GM23338 (cell line): ENCODE data around the gene UNC13D. TPM values are rescaled to one million over a fixed set of nuclear protein-coding genes. Genes with fewer than 3 reads are reported as not detected.

Source experiments
- ATAC-seq: fragments of 200-7000 bp; cut with Tn5 transposase; 3 replicates; pipeline ENCODE4 v1.9.1; 2020
- DNase-seq: peaks from one replicate; pipeline ENCODE4 v3.0.0-alpha.2; 2015; ENCODE audit warnings: low spot score
- H2AFZ ChIP-seq: fragments of 200-600 bp; sonication (generic); 2 replicates; pipeline ENCODE4 v1.8.0; 2016; ENCODE audit warnings: antibody characterized with exemption, mild to moderate bottlenecking, moderate library complexity
- H3F3A ChIP-seq: fragments of 200-600 bp; sonication (generic); replicated peaks from 2 replicates; pipeline ENCODE4 v1.8.0; 2017; ENCODE audit warnings: antibody characterized with exemption, mixed run types, low read depth
- H3K27ac ChIP-seq: fragments of 200-600 bp; sonication (generic); 2 replicates; pipeline ENCODE4 v1.6.1; 2016; ENCODE audit warnings: low read depth
- H3K27me3 ChIP-seq: fragments of 200-600 bp; sonication (generic); 2 replicates; pipeline ENCODE4 v1.8.0; 2016; ENCODE audit warnings: mild to moderate bottlenecking, mixed run types, moderate library complexity; ENCODE audit not compliant: insufficient read depth
- H3K36me3 ChIP-seq: fragments of 200-600 bp; sonication (generic); 2 replicates; pipeline ENCODE4 v1.8.0; 2016; ENCODE audit warnings: mild to moderate bottlenecking; ENCODE audit not compliant: insufficient read depth
- H3K4me1 ChIP-seq: fragments of 200-600 bp; sonication (generic); 2 replicates; pipeline ENCODE4 v1.8.0; 2016; ENCODE audit warnings: mild to moderate bottlenecking, moderate library complexity; ENCODE audit not compliant: insufficient read depth
- H3K4me2 ChIP-seq: fragments of 200-600 bp; sonication (generic); 2 replicates; pipeline ENCODE4 v1.7.1; 2017; ENCODE audit warnings: mixed run types
- H3K4me3 ChIP-seq: fragments of 200-600 bp; sonication (generic); 2 replicates; pipeline ENCODE4 v1.6.1; 2016; ENCODE audit warnings: mixed run types
- H3K79me2 ChIP-seq: fragments of 200-600 bp; sonication (generic); replicated peaks from 2 replicates; pipeline ENCODE4 v1.8.0; 2017; ENCODE audit warnings: mild to moderate bottlenecking; ENCODE audit not compliant: insufficient read depth
- H3K9me2 ChIP-seq: fragments of 200-600 bp; sonication (generic); 2 replicates; pipeline ENCODE4 v1.8.0; 2017; ENCODE audit not compliant: insufficient read depth
- H4K20me1 ChIP-seq: fragments of 200-600 bp; sonication (generic); replicated peaks from 2 replicates; pipeline ENCODE4 v1.8.0; 2017; ENCODE audit warnings: mild to moderate bottlenecking; ENCODE audit not compliant: insufficient read depth
- H3K27ac Mint-ChIP-seq: 2 replicates; pipeline ENCODE4 v1.8.0; 2020; ENCODE audit warnings: inconsistent platforms, mild to moderate bottlenecking, moderate library complexity, mixed read lengths
- H3K27me3 Mint-ChIP-seq: 3 replicates; pipeline ENCODE4 v1.8.0; 2022; ENCODE audit warnings: low read depth, mild to moderate bottlenecking, moderate library complexity, mixed read lengths, inconsistent platforms; ENCODE audit not compliant: insufficient read depth, poor library complexity
- H3K36me3 Mint-ChIP-seq: 3 replicates; pipeline ENCODE4 v1.8.0; 2021; ENCODE audit warnings: low read depth, mild to moderate bottlenecking, inconsistent platforms, moderate library complexity, mixed read lengths
- H3K4me1 Mint-ChIP-seq: 3 replicates; pipeline ENCODE4 v1.8.0; 2020; ENCODE audit warnings: mild to moderate bottlenecking, inconsistent platforms, mixed read lengths
- H3K4me3 Mint-ChIP-seq: 3 replicates; pipeline ENCODE4 v1.8.0; 2021; ENCODE audit warnings: moderate library complexity, mild to moderate bottlenecking, inconsistent platforms, mixed read lengths
- H3K9me3 Mint-ChIP-seq: 3 replicates; pipeline ENCODE4 v1.8.0; 2020; ENCODE audit warnings: moderate library complexity, mild to moderate bottlenecking, inconsistent platforms, mixed read lengths
- EZH2 ChIP-seq: fragments of 200-600 bp; sonication (generic); IDR thresholded peaks from one replicate; pipeline ENCODE4 v1.8.0; 2017; ENCODE audit warnings: antibody characterized with exemption, mild to moderate bottlenecking, low read depth; ENCODE audit not compliant: unreplicated experiment
- EZH2phosphoT487 ChIP-seq: fragments of 200-600 bp; sonication (generic); IDR thresholded peaks from one replicate; pipeline ENCODE4 v1.8.1; 2018; ENCODE audit warnings: antibody characterized with exemption; ENCODE audit not compliant: unreplicated experiment
- JUNB ChIP-seq: IDR thresholded peaks from one replicate; pipeline ENCODE4 v1.6.1; 2016; ENCODE audit warnings: antibody characterized with exemption; ENCODE audit not compliant: unreplicated experiment
- NANOG ChIP-seq: IDR thresholded peaks from 2 replicates; pipeline ENCODE4 v1.6.1; 2016; ENCODE audit warnings: antibody characterized with exemption, borderline replicate concordance
- STAT1 ChIP-seq: IDR thresholded peaks from one replicate; pipeline ENCODE4 v1.6.1; 2016; ENCODE audit warnings: antibody characterized with exemption; ENCODE audit not compliant: unreplicated experiment
- ZNF114 ChIP-seq: fragments of 250-450 bp; sonication (Bioruptor Pico); IDR thresholded peaks from 2 replicates; pipeline ENCODE4 v1.5.0; 2020; ENCODE audit warnings: mild to moderate bottlenecking, moderate library complexity
- polyA plus RNA-seq: library from polyadenylated mRNA; unstranded; fragments of >200 nt; fragmentation: Nextera tagmentation; extraction: Ambion mirVana; gene quantifications from 2 replicates; pipeline ENCODE4 v1.2.1, GENCODE V29; 2016
- total RNA-seq: library from RNA; depleted of rRNA; stranded (reverse); fragments of >200 nt; shearing (Covaris generic); gene quantifications from 2 replicates; pipeline ENCODE4 v1.2.3, GENCODE V29; 2014
- TF ChIP-seq, protein P1 (sequence below): IDR thresholded peaks from one replicate; pipeline ENCODE4 v1.6.1; 2018; ENCODE audit warnings: antibody characterized with exemption; ENCODE audit not compliant: unreplicated experiment
- TF ChIP-seq, protein P2 (sequence below): fragments of 250-450 bp; sonication (Bioruptor Pico); IDR thresholded peaks from 2 replicates; pipeline ENCODE4 v1.5.0; 2020; ENCODE audit warnings: mild to moderate bottlenecking, moderate library complexity
- TF ChIP-seq, protein P3 (sequence below), 2 experiments: fragments of 200-600 bp in 1 of 2; sonication (generic) in 1 of 2; conservative IDR thresholded peaks; 2 replicates each; pipeline versions ENCODE4 v1.5.1 to v1.6.1; 2016 to 2017; ENCODE audit warnings: antibody characterized with exemption in 2 of 2, low read depth in 2 of 2, mild to moderate bottlenecking in 2 of 2, moderate library complexity in 1 of 2

UNC13D gene
- total and polyA plus RNA-seq, 2 experiments from 2014 or later, result 5.9 to 10.8 TPM

DNA sequence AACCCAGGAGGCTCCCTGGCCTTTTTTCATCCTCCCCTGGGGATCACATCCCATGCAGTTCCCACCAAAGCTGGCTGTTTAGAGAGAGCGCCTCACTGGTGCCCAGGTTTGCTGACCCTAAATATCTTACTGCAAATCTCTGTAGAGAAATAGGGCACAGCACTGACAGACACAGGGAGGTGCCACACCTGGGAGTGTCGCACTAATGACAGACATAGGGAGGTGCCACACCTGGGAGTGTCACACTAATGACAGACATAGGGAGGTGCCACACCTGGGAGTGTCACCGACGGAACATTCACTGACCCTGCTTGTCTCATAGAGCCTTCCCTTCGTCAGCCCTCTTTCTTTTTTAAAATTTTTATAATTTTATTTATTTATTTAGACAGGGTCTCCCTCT lies 34.0 kb downstream of the UNC13D start:
- no peaks in the 10 kb centered on the region for H3K9me2 ChIP-seq
- no peak overlapping the region for H2AFZ ChIP-seq
- H4K20me1 ChIP-seq, result peaks cover 5% of the 10 kb centered on the region
- Mint-ChIP-seq H3K4me1 (no peaks in the 10 kb centered on the region), H3K36me3 (peaks cover 22% of the 10 kb centered on the region), H3K4me3 (no peak overlapping the region), H3K27ac (no peak overlapping the region), H3K27me3 (peaks cover 12% of the 10 kb centered on the region), H3K9me3 (no peaks in the 10 kb centered on the region; the same call in 2 of the 3 replicates)
- H3K4me2 ChIP-seq, result no peak overlapping the region
- peaks cover 17% of the 10 kb centered on the region for H3K79me2 ChIP-seq
- no peak overlapping the region for H3K4me3 ChIP-seq
- no peak for TF ChIP-seq NANOG
- TF ChIP-seq EZH2phosphoT487, result no peak
- TF ChIP-seq, protein P1, sequence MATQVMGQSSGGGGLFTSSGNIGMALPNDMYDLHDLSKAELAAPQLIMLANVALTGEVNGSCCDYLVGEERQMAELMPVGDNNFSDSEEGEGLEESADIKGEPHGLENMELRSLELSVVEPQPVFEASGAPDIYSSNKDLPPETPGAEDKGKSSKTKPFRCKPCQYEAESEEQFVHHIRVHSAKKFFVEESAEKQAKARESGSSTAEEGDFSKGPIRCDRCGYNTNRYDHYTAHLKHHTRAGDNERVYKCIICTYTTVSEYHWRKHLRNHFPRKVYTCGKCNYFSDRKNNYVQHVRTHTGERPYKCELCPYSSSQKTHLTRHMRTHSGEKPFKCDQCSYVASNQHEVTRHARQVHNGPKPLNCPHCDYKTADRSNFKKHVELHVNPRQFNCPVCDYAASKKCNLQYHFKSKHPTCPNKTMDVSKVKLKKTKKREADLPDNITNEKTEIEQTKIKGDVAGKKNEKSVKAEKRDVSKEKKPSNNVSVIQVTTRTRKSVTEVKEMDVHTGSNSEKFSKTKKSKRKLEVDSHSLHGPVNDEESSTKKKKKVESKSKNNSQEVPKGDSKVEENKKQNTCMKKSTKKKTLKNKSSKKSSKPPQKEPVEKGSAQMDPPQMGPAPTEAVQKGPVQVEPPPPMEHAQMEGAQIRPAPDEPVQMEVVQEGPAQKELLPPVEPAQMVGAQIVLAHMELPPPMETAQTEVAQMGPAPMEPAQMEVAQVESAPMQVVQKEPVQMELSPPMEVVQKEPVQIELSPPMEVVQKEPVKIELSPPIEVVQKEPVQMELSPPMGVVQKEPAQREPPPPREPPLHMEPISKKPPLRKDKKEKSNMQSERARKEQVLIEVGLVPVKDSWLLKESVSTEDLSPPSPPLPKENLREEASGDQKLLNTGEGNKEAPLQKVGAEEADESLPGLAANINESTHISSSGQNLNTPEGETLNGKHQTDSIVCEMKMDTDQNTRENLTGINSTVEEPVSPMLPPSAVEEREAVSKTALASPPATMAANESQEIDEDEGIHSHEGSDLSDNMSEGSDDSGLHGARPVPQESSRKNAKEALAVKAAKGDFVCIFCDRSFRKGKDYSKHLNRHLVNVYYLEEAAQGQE, result no peak
- no peak for TF ChIP-seq JUNB
- no peak for TF ChIP-seq EZH2
- no peak for TF ChIP-seq ZNF114 (CRISPR knock-in tag)
- TF ChIP-seq, protein P2, sequence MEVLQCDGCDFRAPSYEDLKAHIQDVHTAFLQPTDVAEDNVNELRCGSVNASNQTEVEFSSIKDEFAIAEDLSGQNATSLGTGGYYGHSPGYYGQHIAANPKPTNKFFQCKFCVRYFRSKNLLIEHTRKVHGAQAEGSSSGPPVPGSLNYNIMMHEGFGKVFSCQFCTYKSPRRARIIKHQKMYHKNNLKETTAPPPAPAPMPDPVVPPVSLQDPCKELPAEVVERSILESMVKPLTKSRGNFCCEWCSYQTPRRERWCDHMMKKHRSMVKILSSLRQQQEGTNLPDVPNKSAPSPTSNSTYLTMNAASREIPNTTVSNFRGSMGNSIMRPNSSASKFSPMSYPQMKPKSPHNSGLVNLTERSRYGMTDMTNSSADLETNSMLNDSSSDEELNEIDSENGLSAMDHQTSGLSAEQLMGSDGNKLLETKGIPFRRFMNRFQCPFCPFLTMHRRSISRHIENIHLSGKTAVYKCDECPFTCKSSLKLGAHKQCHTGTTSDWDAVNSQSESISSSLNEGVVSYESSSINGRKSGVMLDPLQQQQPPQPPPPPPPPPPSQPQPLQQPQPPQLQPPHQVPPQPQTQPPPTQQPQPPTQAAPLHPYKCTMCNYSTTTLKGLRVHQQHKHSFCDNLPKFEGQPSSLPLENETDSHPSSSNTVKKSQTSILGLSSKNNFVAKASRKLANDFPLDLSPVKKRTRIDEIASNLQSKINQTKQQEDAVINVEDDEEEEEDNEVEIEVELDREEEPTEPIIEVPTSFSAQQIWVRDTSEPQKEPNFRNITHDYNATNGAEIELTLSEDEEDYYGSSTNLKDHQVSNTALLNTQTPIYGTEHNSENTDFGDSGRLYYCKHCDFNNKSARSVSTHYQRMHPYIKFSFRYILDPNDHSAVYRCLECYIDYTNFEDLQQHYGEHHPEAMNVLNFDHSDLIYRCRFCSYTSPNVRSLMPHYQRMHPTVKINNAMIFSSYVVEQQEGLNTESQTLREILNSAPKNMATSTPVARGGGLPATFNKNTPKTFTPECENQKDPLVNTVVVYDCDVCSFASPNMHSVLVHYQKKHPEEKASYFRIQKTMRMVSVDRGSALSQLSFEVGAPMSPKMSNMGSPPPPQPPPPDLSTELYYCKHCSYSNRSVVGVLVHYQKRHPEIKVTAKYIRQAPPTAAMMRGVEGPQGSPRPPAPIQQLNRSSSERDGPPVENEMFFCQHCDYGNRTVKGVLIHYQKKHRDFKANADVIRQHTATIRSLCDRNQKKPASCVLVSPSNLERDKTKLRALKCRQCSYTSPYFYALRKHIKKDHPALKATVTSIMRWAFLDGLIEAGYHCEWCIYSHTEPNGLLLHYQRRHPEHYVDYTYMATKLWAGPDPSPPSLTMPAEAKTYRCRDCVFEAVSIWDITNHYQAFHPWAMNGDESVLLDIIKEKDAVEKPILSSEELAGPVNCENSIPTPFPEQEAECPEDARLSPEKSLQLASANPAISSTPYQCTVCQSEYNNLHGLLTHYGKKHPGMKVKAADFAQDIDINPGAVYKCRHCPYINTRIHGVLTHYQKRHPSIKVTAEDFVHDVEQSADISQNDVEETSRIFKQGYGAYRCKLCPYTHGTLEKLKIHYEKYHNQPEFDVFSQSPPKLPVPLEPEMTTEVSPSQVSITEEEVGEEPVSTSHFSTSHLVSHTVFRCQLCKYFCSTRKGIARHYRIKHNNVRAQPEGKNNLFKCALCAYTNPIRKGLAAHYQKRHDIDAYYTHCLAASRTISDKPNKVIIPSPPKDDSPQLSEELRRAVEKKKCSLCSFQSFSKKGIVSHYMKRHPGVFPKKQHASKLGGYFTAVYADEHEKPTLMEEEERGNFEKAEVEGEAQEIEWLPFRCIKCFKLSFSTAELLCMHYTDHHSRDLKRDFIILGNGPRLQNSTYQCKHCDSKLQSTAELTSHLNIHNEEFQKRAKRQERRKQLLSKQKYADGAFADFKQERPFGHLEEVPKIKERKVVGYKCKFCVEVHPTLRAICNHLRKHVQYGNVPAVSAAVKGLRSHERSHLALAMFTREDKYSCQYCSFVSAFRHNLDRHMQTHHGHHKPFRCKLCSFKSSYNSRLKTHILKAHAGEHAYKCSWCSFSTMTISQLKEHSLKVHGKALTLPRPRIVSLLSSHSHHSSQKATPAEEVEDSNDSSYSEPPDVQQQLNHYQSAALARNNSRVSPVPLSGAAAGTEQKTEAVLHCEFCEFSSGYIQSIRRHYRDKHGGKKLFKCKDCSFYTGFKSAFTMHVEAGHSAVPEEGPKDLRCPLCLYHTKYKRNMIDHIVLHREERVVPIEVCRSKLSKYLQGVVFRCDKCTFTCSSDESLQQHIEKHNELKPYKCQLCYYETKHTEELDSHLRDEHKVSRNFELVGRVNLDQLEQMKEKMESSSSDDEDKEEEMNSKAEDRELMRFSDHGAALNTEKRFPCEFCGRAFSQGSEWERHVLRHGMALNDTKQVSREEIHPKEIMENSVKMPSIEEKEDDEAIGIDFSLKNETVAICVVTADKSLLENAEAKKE (CRISPR knock-in tag), result no peak
- TF ChIP-seq STAT1, result no peak
- TF ChIP-seq, protein P3, sequence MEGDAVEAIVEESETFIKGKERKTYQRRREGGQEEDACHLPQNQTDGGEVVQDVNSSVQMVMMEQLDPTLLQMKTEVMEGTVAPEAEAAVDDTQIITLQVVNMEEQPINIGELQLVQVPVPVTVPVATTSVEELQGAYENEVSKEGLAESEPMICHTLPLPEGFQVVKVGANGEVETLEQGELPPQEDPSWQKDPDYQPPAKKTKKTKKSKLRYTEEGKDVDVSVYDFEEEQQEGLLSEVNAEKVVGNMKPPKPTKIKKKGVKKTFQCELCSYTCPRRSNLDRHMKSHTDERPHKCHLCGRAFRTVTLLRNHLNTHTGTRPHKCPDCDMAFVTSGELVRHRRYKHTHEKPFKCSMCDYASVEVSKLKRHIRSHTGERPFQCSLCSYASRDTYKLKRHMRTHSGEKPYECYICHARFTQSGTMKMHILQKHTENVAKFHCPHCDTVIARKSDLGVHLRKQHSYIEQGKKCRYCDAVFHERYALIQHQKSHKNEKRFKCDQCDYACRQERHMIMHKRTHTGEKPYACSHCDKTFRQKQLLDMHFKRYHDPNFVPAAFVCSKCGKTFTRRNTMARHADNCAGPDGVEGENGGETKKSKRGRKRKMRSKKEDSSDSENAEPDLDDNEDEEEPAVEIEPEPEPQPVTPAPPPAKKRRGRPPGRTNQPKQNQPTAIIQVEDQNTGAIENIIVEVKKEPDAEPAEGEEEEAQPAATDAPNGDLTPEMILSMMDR (conservative IDR thresholded peaks at IDR 0.05; ENCODE audit: low read depth in 2 of 2), result no peak
- H3F3A ChIP-seq, result no peaks in the 10 kb centered on the region; the same call in 1 of the 2 replicates
- H3K27ac ChIP-seq, result no peak overlapping the region
- H3K4me1 ChIP-seq, result no peaks in the 10 kb centered on the region
- no peaks in the 10 kb centered on the region for H3K27me3 ChIP-seq
- DNase-seq (no peak), ATAC-seq (no peak)
- no peaks in the 10 kb centered on the region for H3K36me3 ChIP-seq
